SH-SY5Y (cell line): ENCODE data around the gene SAT2.

Source experiments
- GATA2 ChIP-seq: IDR thresholded peaks from 2 replicates; pipeline ENCODE4 v1.6.1; 2011; ENCODE audit warnings: mild to moderate bottlenecking, low read depth, low read length
- GATA3 ChIP-seq: IDR thresholded peaks from 2 replicates; pipeline ENCODE4 v1.6.1; 2011; ENCODE audit warnings: low read depth, mild to moderate bottlenecking, low read length, moderate library complexity

The SAT2 gene

DNA sequence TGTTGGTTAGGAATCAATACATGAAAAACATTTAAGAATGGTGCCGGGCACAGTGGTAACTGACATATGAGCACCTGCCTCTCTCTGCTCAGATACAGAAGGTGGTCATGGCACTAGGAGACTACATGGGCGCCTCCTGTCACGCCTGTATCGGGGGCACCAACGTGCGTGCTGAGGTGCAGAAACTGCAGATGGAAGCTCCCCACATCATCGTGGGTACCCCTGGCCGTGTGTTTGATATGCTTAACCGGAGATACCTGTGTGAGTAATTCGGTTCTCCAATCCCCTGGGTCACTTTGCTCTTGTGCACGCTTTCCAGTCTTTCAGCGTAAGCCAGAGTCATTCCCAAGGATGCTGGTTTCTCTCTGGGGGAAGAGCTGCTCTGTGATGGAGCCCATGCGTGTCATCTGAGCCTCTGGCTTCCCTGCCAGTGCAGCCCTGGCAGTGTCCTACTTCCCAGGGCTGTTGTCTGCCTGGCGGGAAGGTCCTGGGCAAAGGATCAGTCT is 51.1 kb downstream of the SAT2 start:
- TF ChIP-seq GATA3 (no peak), GATA2 (no peak)
